Heart left ventricle (tissue), 13 donors: ENCODE measurements around the gene MACROD1.

ENCODE experiments used
- POLR2A ChIP-seq, 2 donors: fragments of 450-650 bp; IDR thresholded peaks; one replicate each; pipeline ENCODE4 v1.6.1; 2017; ENCODE audit warnings: antibody characterized with exemption in 2 of 2, mild to moderate bottlenecking in 2 of 2, moderate library complexity in 2 of 2
- TF ChIP-seq, protein P1 (sequence below), 12 donors: fragments of 200-600 bp; sonication (generic) in 4 of 12; IDR thresholded peaks; one replicate each; pipeline versions ENCODE4 v1.5.0 to v1.8.0; 2018 to 2022; ENCODE audit warnings: antibody characterized with exemption in 12 of 12, mild to moderate bottlenecking in 5 of 12
- donor health status: ischemic (EF 13 %, LVEDD 7.1; RV severe dilation, severe dysfunction).
- donor health status: DM: no; HTN: yes; CAD: no.
- donor health status: DM: no; HTN: no; CAD: no.
- donor health status: ischemic (EF 25% LVEDD 6.9; RV normal size, moderate dysfunction).
- donor health status: ischemic (EF 25% LVEDD 5.7; RV mildly dilated, moderate dysfunction).
- donor health status: ischemic (EF 35%, LVEDD 5.7; RV mildly dilated, moderate dysfunction).
- donor health status: nonischemic (EF 11% LVEDD 7.7; RV severe dilation, severe dysfunction).
- donor health status: DM: yes; HTN: yes; CAD: no.
- donor health status: PGD.
- donor health status: ischemic (EF 29% LVEDD 5.4; RV normal size, mild dysfunction).
- donor health status: nonischemic (EF 23%, LVEDD 6.1; RV moderate dilation, normal function).

DNA sequence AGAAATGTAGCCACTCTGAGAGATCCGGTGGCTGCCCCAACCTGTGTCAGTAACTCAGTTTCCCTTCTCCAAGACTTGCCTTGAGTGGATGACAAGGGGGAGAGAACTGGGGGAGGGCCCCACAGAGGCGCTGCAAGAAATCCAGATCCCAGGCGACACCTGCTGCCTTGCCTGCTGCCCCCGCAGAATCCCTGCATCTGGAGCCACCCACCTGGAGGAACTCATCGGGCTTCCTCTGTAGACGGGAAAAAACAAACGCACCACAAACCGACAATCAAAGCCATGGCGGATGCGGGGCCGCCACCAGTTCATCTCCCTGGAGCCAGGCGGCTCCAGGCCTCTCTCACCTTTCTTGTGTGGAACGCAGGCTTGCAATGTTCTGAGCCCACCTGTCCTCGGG, 40.2 kb downstream of the MACROD1 start:
- TF ChIP-seq POLR2A (IDR thresholded peaks at IDR 0.05) = no peak
- TF ChIP-seq, protein P1, sequence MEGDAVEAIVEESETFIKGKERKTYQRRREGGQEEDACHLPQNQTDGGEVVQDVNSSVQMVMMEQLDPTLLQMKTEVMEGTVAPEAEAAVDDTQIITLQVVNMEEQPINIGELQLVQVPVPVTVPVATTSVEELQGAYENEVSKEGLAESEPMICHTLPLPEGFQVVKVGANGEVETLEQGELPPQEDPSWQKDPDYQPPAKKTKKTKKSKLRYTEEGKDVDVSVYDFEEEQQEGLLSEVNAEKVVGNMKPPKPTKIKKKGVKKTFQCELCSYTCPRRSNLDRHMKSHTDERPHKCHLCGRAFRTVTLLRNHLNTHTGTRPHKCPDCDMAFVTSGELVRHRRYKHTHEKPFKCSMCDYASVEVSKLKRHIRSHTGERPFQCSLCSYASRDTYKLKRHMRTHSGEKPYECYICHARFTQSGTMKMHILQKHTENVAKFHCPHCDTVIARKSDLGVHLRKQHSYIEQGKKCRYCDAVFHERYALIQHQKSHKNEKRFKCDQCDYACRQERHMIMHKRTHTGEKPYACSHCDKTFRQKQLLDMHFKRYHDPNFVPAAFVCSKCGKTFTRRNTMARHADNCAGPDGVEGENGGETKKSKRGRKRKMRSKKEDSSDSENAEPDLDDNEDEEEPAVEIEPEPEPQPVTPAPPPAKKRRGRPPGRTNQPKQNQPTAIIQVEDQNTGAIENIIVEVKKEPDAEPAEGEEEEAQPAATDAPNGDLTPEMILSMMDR (IDR thresholded peaks at IDR 0.05) = no peak
